NCI-H82 (cell line): ENCODE measurements around the gene OR6C1.
"Not testable (repeated sequence)": the region's sequence is repeated elsewhere in the genome, so short reads cannot be mapped to it uniquely, and the experiment has no call there.

Source experiments
- DNase-seq: peaks from one replicate; lab custom pipeline; 2025; lab: John Stamatoyannopoulos, UW

OR6C1 gene

GRCh38 chr12:55314043-55314442 is at the start of gene OR6C1:
TSS of gene OR6C1 (plus strand) at chr12:55314343. CDS start at chr12:55320600, 6,257 bp downstream.
- DNase-seq = no peak

GRCh38 chr12:55280991-55281390 is 33.2 kb upstream of the OR6C1 start:
- no peak for DNase-seq

- DNase-seq = no peak
Observed at GRCh38 chr12:55289999-55290398, 24.1 kb upstream of the OR6C1 start.

GRCh38 chr12:55296469-55296868 is 17.7 kb upstream of the OR6C1 start, which contains the start of gene OR6C6:
TSS of gene OR6C6 (minus strand) at chr12:55296569. CDS start at chr12:55295232, 1,337 bp downstream.
- DNase-seq = no peak

GRCh38 chr12:55320201-55320600 is 6.1 kb downstream of the OR6C1 start:
- no peak for DNase-seq

- DNase-seq = not testable (repeated sequence)
Observed at GRCh38 chr12:55325801-55326200, 11.7 kb downstream of the OR6C1 start.

GRCh38 chr12:55330446-55330845 is 16.3 kb downstream of the OR6C1 start, which contains the start of gene OR6C3:
TSS of gene OR6C3 (plus strand) at chr12:55330746. CDS start at chr12:55331701, 955 bp downstream.
- no peak for DNase-seq

GRCh38 chr12:55336002-55336401 is 21.9 kb downstream of the OR6C1 start:
- DNase-seq = no peak

GRCh38 chr12:55355338-55355737 is 41.2 kb downstream of the OR6C1 start:
- not testable (repeated sequence) for DNase-seq

- no peak for DNase-seq
Observed at GRCh38 chr12:55362675-55363074, 48.5 kb downstream of the OR6C1 start, which contains the start of gene OR6C75. TSS of gene OR6C75 (plus strand) at chr12:55362975. CDS start at chr12:55365111, 2,136 bp downstream.

- no peak for DNase-seq
Observed at GRCh38 chr12:55365086-55365485, 50.9 kb downstream of the OR6C1 start.
